SK-N-SH (cell line): ENCODE measurements around the gene TMEM38A. TPM values are rescaled to one million over a fixed set of nuclear protein-coding genes. Genes with fewer than 3 reads are reported as not detected.
"Not testable (repeated sequence)": the region's sequence is repeated elsewhere in the genome, so short reads cannot be mapped to it uniquely, and the experiment has no call there.

ENCODE experiments used
- CTCF ChIA-PET: fragments of 300-600, 350-600 bp; formaldehyde crosslinking; extraction: SDS; loops from one replicate; lab custom pipeline; 2021; lab: Yijun Ruan, JAX
- POLR2A ChIA-PET: fragments of 350-600 bp; sonication (Branson Sonifier 250); formaldehyde crosslinking; extraction: SDS; loops from one replicate; lab custom pipeline; 2020; ENCODE audit warnings: antibody characterized with exemption, inconsistent platforms; lab: Yijun Ruan, JAX
- DNase-seq: peaks from one replicate; pipeline ENCODE4 v3.0.0; 2012
- H2AFZ ChIP-seq: fragments of 200-600 bp; sonication (generic); 2 replicates; pipeline ENCODE4 v1.8.1; 2016; ENCODE audit warnings: antibody characterized with exemption, mild to moderate bottlenecking, low read depth
- H3F3A ChIP-seq: fragments of 200-600 bp; sonication (generic); replicated peaks from 2 replicates; pipeline ENCODE3; 2016; ENCODE audit warnings: antibody characterized with exemption, mild to moderate bottlenecking; ENCODE audit not compliant: insufficient read depth
- H3K27ac ChIP-seq, 2 experiments: fragments of 200-500 bp in 1 of 2; fragments of 200-600 bp in 1 of 2; sonication (Bioruptor generic) in 1 of 2; sonication (generic), shearing (Covaris generic) in 1 of 2; 2 replicates each; pipeline versions ENCODE4 v1.5.1 to v1.6.1; 2014 to 2016; ENCODE audit warnings: low read depth in 2 of 2, inconsistent platforms in 1 of 2, low read length in 1 of 2, mild to moderate bottlenecking in 1 of 2, mixed read lengths in 1 of 2
- H3K27me3 ChIP-seq: fragments of 200-600 bp; sonication (generic), shearing (Covaris generic); 2 replicates; pipeline ENCODE4 v1.6.1; 2016; ENCODE audit warnings: mixed run types; ENCODE audit not compliant: insufficient read depth
- H3K36me3 ChIP-seq, 2 experiments: fragments of 200-500 bp in 1 of 2; fragments of 200-600 bp in 1 of 2; sonication (Bioruptor generic) in 1 of 2; sonication (generic) in 1 of 2; replicated peaks in 1 of 2; 2 replicates each; pipeline versions ENCODE3 to v1.5.1; 2014 to 2016; ENCODE audit warnings: low read length in 1 of 2, mild to moderate bottlenecking in 1 of 2; ENCODE audit not compliant: insufficient read depth in 2 of 2, control insufficient read depth in 1 of 2
- H3K4me1 ChIP-seq, 2 experiments: fragments of 200-500 bp in 1 of 2; fragments of 200-600 bp in 1 of 2; sonication (Bioruptor generic) in 1 of 2; sonication (generic), shearing (Covaris generic) in 1 of 2; 2 replicates each; pipeline versions ENCODE4 v1.5.1 to v1.6.1; 2014 to 2016; ENCODE audit warnings: low read depth in 1 of 2, low read length in 1 of 2, mixed run types in 1 of 2; ENCODE audit not compliant: insufficient read depth in 2 of 2, control insufficient read depth in 1 of 2
- H3K4me2 ChIP-seq: fragments of 200-600 bp; sonication (generic), shearing (Covaris generic); 2 replicates; pipeline ENCODE4 v1.6.1; 2017; ENCODE audit warnings: mixed run types
- H3K4me3 ChIP-seq, 2 experiments: fragments of 200-500 bp in 1 of 2; fragments of 200-600 bp in 1 of 2; sonication (Bioruptor generic) in 1 of 2; sonication (generic), shearing (Covaris generic) in 1 of 2; 2 replicates each; pipeline versions ENCODE4 v1.5.1 to v1.8.1; 2014 to 2016; ENCODE audit warnings: low read depth in 2 of 2, inconsistent platforms in 1 of 2, low read length in 1 of 2, mild to moderate bottlenecking in 1 of 2, mixed read lengths in 1 of 2, moderate library complexity in 1 of 2
- H3K79me2 ChIP-seq: fragments of 200-600 bp; sonication (generic); 2 replicates; pipeline ENCODE4 v1.8.1; 2017; ENCODE audit warnings: mild to moderate bottlenecking; ENCODE audit not compliant: insufficient read depth
- H3K9ac ChIP-seq: fragments of 200-600 bp; sonication (generic); 2 replicates; pipeline ENCODE4 v1.6.1; 2017; ENCODE audit warnings: mixed run types
- H3K9me2 ChIP-seq: fragments of 200-600 bp; sonication (generic); 2 replicates; pipeline ENCODE4 v1.6.1; 2017; ENCODE audit warnings: mixed run types
- H3K9me3 ChIP-seq: fragments of 200-600 bp; sonication (generic); 2 replicates; pipeline ENCODE4 v1.6.1; 2017; ENCODE audit warnings: mixed run types, mild to moderate bottlenecking, moderate library complexity
- H4K20me1 ChIP-seq: fragments of 200-600 bp; sonication (generic); 2 replicates; pipeline ENCODE4 v1.6.1; 2017; ENCODE audit warnings: mild to moderate bottlenecking, mixed run types; ENCODE audit not compliant: insufficient read depth
- EP300 ChIP-seq, 2 experiments: IDR thresholded peaks; 2 replicates each; pipeline versions ENCODE4 v1.4.0 to v1.6.1; 2012; ENCODE audit warnings: borderline replicate concordance in 1 of 2, low read depth in 1 of 2, low read length in 1 of 2
- EZH2phosphoT487 ChIP-seq: fragments of 200-600 bp; sonication (generic); IDR thresholded peaks from 2 replicates; pipeline ENCODE4 v1.6.1; 2017; ENCODE audit warnings: low read depth, mixed run types, mild to moderate bottlenecking, antibody characterized with exemption, moderate library complexity, borderline replicate concordance
- FOXJ3 ChIP-seq: sonication (generic); formaldehyde crosslinking; IDR thresholded peaks from 2 replicates; pipeline ENCODE4 v1.5.1; 2020; ENCODE audit warnings: mild to moderate bottlenecking, missing genetic modification reagents
- FOXM1 ChIP-seq: IDR thresholded peaks from 2 replicates; pipeline ENCODE4 v1.4.0; 2012; ENCODE audit warnings: low read depth, mild to moderate bottlenecking
- RAD21 ChIP-seq: IDR thresholded peaks from 2 replicates; pipeline ENCODE4 v1.6.1; 2012; ENCODE audit warnings: mild to moderate bottlenecking, low read length
- REST ChIP-seq: IDR thresholded peaks from 2 replicates; pipeline ENCODE4 v1.6.1; 2012; ENCODE audit warnings: mild to moderate bottlenecking, low read depth, low read length, moderate library complexity
- SIN3A ChIP-seq: IDR thresholded peaks from 2 replicates; pipeline ENCODE4 v1.6.1; 2012; ENCODE audit warnings: low read depth, mild to moderate bottlenecking, low read length, moderate library complexity, borderline replicate concordance
- SMC3 ChIP-seq: IDR thresholded peaks from 2 replicates; pipeline ENCODE4 v1.6.1; 2012; ENCODE audit warnings: low read depth, low read length, improper control_type of control experiment
- USF1 ChIP-seq: IDR thresholded peaks from 2 replicates; pipeline ENCODE4 v1.4.0; 2012; ENCODE audit warnings: low read depth, borderline replicate concordance
- WGBS: methylation state at CpG from one replicate; pipeline ENCODE4 v1.1.6; 2017; ENCODE audit warnings: low lambda C conversion rate; 5-methylcytosine and 5-hydroxymethylcytosine counted together
- polyA plus RNA-seq, 3 experiments: library from polyadenylated mRNA; depleted of rRNA; stranded (reverse); fragments of >200 nt; gene quantifications; 2 replicates each; pipeline ENCODE4 v1.2.3, GENCODE V29; 2012
- TF ChIP-seq, protein P1 (sequence below): IDR thresholded peaks from 2 replicates; pipeline ENCODE4; 2012
- TF ChIP-seq, protein P2 (sequence below): IDR thresholded peaks from 2 replicates; pipeline ENCODE4 v1.4.0; 2012; ENCODE audit warnings: low read depth

The TMEM38A gene
- polyA plus RNA-seq, 1 of the 3 experiments (the other 2 are of a cell fraction): 3.3 TPM

- Histone ChIP-seq H2AFZ (no peak overlapping the region), H3K4me2 (no peak overlapping the region), H3K27ac (no peak overlapping the region), H3K36me3 (peaks cover 60 to 66% of the 10 kb centered on the region in 2 experiments), H3K9me3 (no peaks in the 10 kb centered on the region), H3K9ac (no peak overlapping the region), H3K79me2 (peaks cover 71% of the 10 kb centered on the region), H3K4me3 (no peak overlapping the region), H4K20me1 (no peaks in the 10 kb centered on the region; the same call in 1 of the 2 replicates), H3K27me3 (no peaks in the 10 kb centered on the region), H3F3A (no peaks in the 10 kb centered on the region), H3K9me2 (no peaks in the 10 kb centered on the region), H3K4me1 (no peaks in the 10 kb centered on the region)
- no peak for DNase-seq
- ChIA-PET CTCF (no interaction called here), POLR2A (no interaction called here)
- WGBS: 96% methylated on average over 9 of the region's 9 CpGs
- TF ChIP-seq SIN3A (no peak), SMC3 (no peak), FOXJ3 (CRISPR knock-in tag) (no peak), USF1 (no peak)
- TF ChIP-seq, protein P1, sequence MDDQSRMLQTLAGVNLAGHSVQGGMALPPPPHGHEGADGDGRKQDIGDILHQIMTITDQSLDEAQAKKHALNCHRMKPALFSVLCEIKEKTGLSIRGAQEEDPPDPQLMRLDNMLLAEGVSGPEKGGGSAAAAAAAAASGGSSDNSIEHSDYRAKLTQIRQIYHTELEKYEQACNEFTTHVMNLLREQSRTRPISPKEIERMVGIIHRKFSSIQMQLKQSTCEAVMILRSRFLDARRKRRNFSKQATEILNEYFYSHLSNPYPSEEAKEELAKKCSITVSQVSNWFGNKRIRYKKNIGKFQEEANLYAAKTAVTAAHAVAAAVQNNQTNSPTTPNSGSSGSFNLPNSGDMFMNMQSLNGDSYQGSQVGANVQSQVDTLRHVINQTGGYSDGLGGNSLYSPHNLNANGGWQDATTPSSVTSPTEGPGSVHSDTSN: no peak
Measured at GRCh38 chr19:16649734-16650133, 11.2 kb upstream of the TMEM38A start.

GRCh38 chr19:16650821-16651220, 10.1 kb upstream of the TMEM38A start:
- Histone ChIP-seq H4K20me1 (no peaks in the 10 kb centered on the region; the same call in none of the 2 replicates), H3K4me1 (no peaks in the 10 kb centered on the region), H3K9ac (no peak overlapping the region), H3K79me2 (peaks cover 70% of the 10 kb centered on the region), H3K36me3 (peaks cover 55 to 64% of the 10 kb centered on the region in 2 experiments), H3K4me2 (no peak overlapping the region), H3F3A (no peaks in the 10 kb centered on the region), H3K9me3 (no peaks in the 10 kb centered on the region), H3K27ac (no peak overlapping the region), H3K9me2 (no peaks in the 10 kb centered on the region), H2AFZ (no peak overlapping the region), H3K27me3 (no peaks in the 10 kb centered on the region), H3K4me3 (no peak overlapping the region)
- WGBS: 89% methylated on average over 2 of the region's 2 CpGs
- ChIA-PET CTCF (no interaction called here), POLR2A (no interaction called here)
- DNase-seq: no peak
- TF ChIP-seq RAD21: no peak
- TF ChIP-seq, protein P2, sequence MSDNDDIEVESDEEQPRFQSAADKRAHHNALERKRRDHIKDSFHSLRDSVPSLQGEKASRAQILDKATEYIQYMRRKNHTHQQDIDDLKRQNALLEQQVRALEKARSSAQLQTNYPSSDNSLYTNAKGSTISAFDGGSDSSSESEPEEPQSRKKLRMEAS: no peak
- TF ChIP-seq REST: no peak
- TF ChIP-seq FOXM1: no peak
- TF ChIP-seq SMC3: no peak
- no peak for TF ChIP-seq EP300 (IDR thresholded peaks at IDR 0.05; ENCODE audit: borderline replicate concordance in 1 of 2, low read depth in 1 of 2, low read length in 1 of 2)
- TF ChIP-seq EZH2phosphoT487: no peak
- TF ChIP-seq, all 33 proteins: peak for 0

GRCh38 chr19:16651421-16652188, 9.3 kb upstream of the TMEM38A start:
- DNase-seq, H3K9ac ChIP-seq, H3K4me3 ChIP-seq, H3K27me3 ChIP-seq, CTCF ChIA-PET, POLR2A ChIA-PET, H3K4me2 ChIP-seq, H3K9me3 ChIP-seq, H3K9me2 ChIP-seq, H3F3A ChIP-seq, H3K4me1 ChIP-seq, H2AFZ ChIP-seq, H3K27ac ChIP-seq, H4K20me1 ChIP-seq: not testable (repeated sequence)
- Histone ChIP-seq H3K36me3 (peaks cover 47 to 57% of the 10 kb centered on the region in 2 experiments), H3K79me2 (peaks cover 70% of the 10 kb centered on the region)
- 93% methylated on average over 8 of the region's 8 CpGs for WGBS
